HG03342 (cell line): ENCODE data around the gene ANAPC15.
"Not testable (repeated sequence)": the region's sequence is repeated elsewhere in the genome, so short reads cannot be mapped to it uniquely, and the experiment has no call there.

ENCODE experiments used
- ATAC-seq: cut with Tn5 transposase; IDR thresholded peaks from one replicate; pipeline ENCODE4 v1.9.1; 2021; ENCODE audit warnings: mild to moderate bottlenecking, moderate library complexity; ENCODE audit not compliant: unreplicated experiment

Gene ANAPC15

GRCh38 chr11:72112143-72112977 lies at the start of gene ANAPC15:
Gene ANAPC15, minus strand, starts transcription at chr11:72112695. Its CDS starts 1,419 bp downstream, at chr11:72111276.
- ATAC-seq, result peak; percentile 89

- no peak for ATAC-seq
Measured at GRCh38 chr11:72160319-72160718, 47.8 kb upstream of the ANAPC15 start.

GRCh38 chr11:72157131-72157530 lies 44.6 kb upstream of the ANAPC15 start:
- no peak for ATAC-seq

GRCh38 chr11:72155751-72156150 lies 43.3 kb upstream of the ANAPC15 start:
- no peak for ATAC-seq

- ATAC-seq, result no peak
Measured at GRCh38 chr11:72154816-72155215, 42.3 kb upstream of the ANAPC15 start.

- not testable (repeated sequence) for ATAC-seq
Measured at GRCh38 chr11:72153874-72154273, 41.4 kb upstream of the ANAPC15 start.

- no peak for ATAC-seq
Measured at GRCh38 chr11:72150882-72151281, 38.4 kb upstream of the ANAPC15 start.

GRCh38 chr11:72146625-72147024 lies 34.1 kb upstream of the ANAPC15 start:
- ATAC-seq, result no peak

- no peak for ATAC-seq
Measured at GRCh38 chr11:72144807-72145565, 32.5 kb upstream of the ANAPC15 start.

GRCh38 chr11:72142543-72142942 lies 30.0 kb upstream of the ANAPC15 start:
- not testable (repeated sequence) for ATAC-seq

- ATAC-seq, result not testable (repeated sequence)
Measured at GRCh38 chr11:72142086-72142485, 29.6 kb upstream of the ANAPC15 start.

- no peak for ATAC-seq
Measured at GRCh38 chr11:72141066-72141465, 28.6 kb upstream of the ANAPC15 start.

- no peak for ATAC-seq
Measured at GRCh38 chr11:72140661-72141060, 28.2 kb upstream of the ANAPC15 start.

GRCh38 chr11:72139500-72139899 lies 27.0 kb upstream of the ANAPC15 start:
- no peak for ATAC-seq

GRCh38 chr11:72138821-72139390 lies 26.4 kb upstream of the ANAPC15 start:
- no peak for ATAC-seq

- ATAC-seq, result no peak
Measured at GRCh38 chr11:72136684-72137262, 24.3 kb upstream of the ANAPC15 start.

- ATAC-seq, result no peak
Measured at GRCh38 chr11:72135891-72136683, 23.6 kb upstream of the ANAPC15 start.

GRCh38 chr11:72135473-72135872 lies 23.0 kb upstream of the ANAPC15 start, which contains the start of gene FOLR3:
Gene FOLR3, plus strand, starts transcription at chr11:72135725. Its CDS starts 228 bp downstream, at chr11:72135953.
- not testable (repeated sequence) for ATAC-seq

- no peak for ATAC-seq
Measured at GRCh38 chr11:72132646-72133045, 20.2 kb upstream of the ANAPC15 start.

- ATAC-seq, result no peak
Measured at GRCh38 chr11:72129381-72129780, 16.9 kb upstream of the ANAPC15 start.
